Measurements from ENCODE around the gene TXK. TPM values are rescaled to one million over a fixed set of nuclear protein-coding genes. Genes with fewer than 3 reads are reported as not detected.

The TXK gene
- total RNA-seq, 2 donors from 2014 or later: 2.7 to 2.8 TPM

DNA sequence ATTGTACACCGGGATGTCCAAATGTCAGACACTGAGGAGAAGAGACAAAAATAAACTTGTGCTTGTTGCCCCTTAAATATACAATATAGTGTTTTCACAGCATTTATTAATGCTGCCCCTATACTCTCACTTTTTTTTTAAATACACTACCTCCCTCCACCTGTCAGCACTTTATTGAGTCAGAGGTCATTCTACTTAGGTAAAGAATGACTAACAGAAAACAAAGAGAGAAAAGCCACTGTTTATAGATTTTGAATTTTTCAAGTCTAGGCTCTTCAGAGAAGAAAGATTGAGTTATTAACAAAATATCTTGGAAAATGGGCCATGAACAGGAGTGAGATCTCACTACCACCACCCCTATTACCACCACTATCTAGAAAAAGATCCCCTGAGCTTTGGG is 59.4 kb downstream of the TXK start:
- H3K4me3 ChIP-seq: no peak overlapping the region
- DNase-seq (ENCODE audit: low spot score) (no peak), ATAC-seq (ENCODE audit: insufficient number of reproducible peaks, low FRiP score, low read depth) (no peak)
- H3K27ac ChIP-seq: no peak overlapping the region
- no peaks in the 10 kb centered on the region for H3K9me3 ChIP-seq
- no peaks in the 10 kb centered on the region for H3K27me3 ChIP-seq (replicated peaks; ENCODE audit: insufficient read depth)
- no peaks in the 10 kb centered on the region for H3K4me1 ChIP-seq (ENCODE audit: control insufficient read depth in 1 of 2, low read depth in 2 of 2)
- TF ChIP-seq CTCF (IDR thresholded peaks at IDR 0.05): no peak
- no peaks in the 10 kb centered on the region for H3K36me3 ChIP-seq

GRCh38 chr4:48073567-48074103 is 60.4 kb downstream of the TXK start:
- ATAC-seq (ENCODE audit: insufficient number of reproducible peaks, low FRiP score, low read depth) (no peak), DNase-seq (ENCODE audit: low spot score) (no peak)
- Histone ChIP-seq H3K9me3 (no peaks in the 10 kb centered on the region), H3K4me1 (ENCODE audit: control insufficient read depth in 1 of 2, low read depth in 2 of 2) (no peaks in the 10 kb centered on the region), H3K27ac (no peak overlapping the region), H3K4me3 (no peak overlapping the region), H3K36me3 (no peaks in the 10 kb centered on the region), H3K27me3 (replicated peaks; ENCODE audit: insufficient read depth) (no peaks in the 10 kb centered on the region)
- no peak for TF ChIP-seq CTCF (IDR thresholded peaks at IDR 0.05)

DNA sequence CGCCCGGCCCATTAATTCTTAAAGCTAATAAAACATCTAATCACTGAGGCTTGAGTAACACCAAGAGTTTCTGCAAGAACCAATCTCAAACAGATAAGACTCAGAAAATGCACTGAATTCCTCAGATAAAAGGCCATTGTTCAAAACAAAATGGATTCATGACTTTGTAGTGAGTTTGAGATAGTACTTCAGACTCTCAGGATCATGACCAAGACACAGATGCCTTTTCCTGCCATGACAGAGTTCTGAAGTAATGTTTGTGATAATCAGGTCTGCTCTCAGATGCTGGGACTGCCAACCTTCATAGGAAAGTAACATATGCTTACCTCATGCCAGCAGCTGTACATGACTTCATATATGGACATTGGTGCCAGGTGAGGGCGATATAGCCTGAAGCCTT is 62.9 kb downstream of the TXK start:
- no peaks in the 10 kb centered on the region for H3K9me3 ChIP-seq
- no peak overlapping the region for H3K27ac ChIP-seq
- ATAC-seq (ENCODE audit: insufficient number of reproducible peaks, low FRiP score, low read depth): no peak
- no peaks in the 10 kb centered on the region for H3K4me1 ChIP-seq (ENCODE audit: control insufficient read depth in 1 of 2, low read depth in 2 of 2)
- H3K27me3 ChIP-seq (replicated peaks; ENCODE audit: insufficient read depth): no peaks in the 10 kb centered on the region
- TF ChIP-seq CTCF (IDR thresholded peaks at IDR 0.05): no peak
- no peak overlapping the region for H3K4me3 ChIP-seq
- no peak for DNase-seq (ENCODE audit: low spot score)
- no peaks in the 10 kb centered on the region for H3K36me3 ChIP-seq

DNA sequence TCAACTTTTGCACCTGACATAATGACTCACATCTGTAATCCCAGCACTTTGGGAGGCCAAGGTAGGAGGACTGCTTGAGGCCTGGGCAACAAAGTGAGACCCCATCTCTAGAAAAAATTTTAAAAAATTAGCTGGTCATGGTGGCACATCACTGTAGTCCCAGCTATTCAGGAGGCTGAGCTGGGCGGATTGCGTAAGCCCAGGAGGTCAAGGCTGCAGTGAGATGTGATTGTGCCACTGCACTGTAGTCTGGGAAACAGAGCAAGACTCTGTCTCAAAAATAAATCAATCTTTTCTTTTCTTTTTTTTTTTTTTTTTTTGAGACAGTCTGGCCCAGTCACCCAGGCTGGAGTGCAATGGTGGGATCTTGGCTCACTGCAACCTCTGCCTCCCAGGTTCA is 65.0 kb downstream of the TXK start:
- no peak for TF ChIP-seq CTCF (IDR thresholded peaks at IDR 0.05)
- no peak for ATAC-seq (ENCODE audit: insufficient number of reproducible peaks, low FRiP score, low read depth)

GRCh38 chr4:48068182-48068581 is 65.9 kb downstream of the TXK start:
- no peaks in the 10 kb centered on the region for H3K27me3 ChIP-seq (replicated peaks; ENCODE audit: insufficient read depth)
- H3K4me1 ChIP-seq (ENCODE audit: control insufficient read depth in 1 of 2, low read depth in 2 of 2): no peaks in the 10 kb centered on the region
- H3K27ac ChIP-seq: no peak overlapping the region
- no peak for ATAC-seq (ENCODE audit: insufficient number of reproducible peaks, low FRiP score, low read depth)
- H3K36me3 ChIP-seq: no peaks in the 10 kb centered on the region
- H3K4me3 ChIP-seq: no peak overlapping the region
- H3K9me3 ChIP-seq: no peaks in the 10 kb centered on the region
- TF ChIP-seq CTCF (IDR thresholded peaks at IDR 0.05): no peak
- DNase-seq (ENCODE audit: low spot score): no peak

More for the DNA sequence above, 65.0 kb downstream of the TXK start:
- DNase-seq (ENCODE audit: low spot score): no peak
- Histone ChIP-seq H3K9me3 (no peaks in the 10 kb centered on the region), H3K27ac (no peak overlapping the region), H3K27me3 (replicated peaks; ENCODE audit: insufficient read depth) (no peaks in the 10 kb centered on the region), H3K4me1 (ENCODE audit: control insufficient read depth in 1 of 2, low read depth in 2 of 2) (no peaks in the 10 kb centered on the region), H3K36me3 (no peaks in the 10 kb centered on the region), H3K4me3 (no peak overlapping the region)
